GM18498 (cell line): ENCODE data around the gene HMCN1.
"Not testable (repeated sequence)": the region's sequence is repeated elsewhere in the genome, so short reads cannot be mapped to it uniquely, and the experiment has no call there.

Experiments
- ATAC-seq: cut with Tn5 transposase; IDR thresholded peaks from one replicate; pipeline ENCODE4 v1.9.1; 2021; ENCODE audit warnings: mild to moderate bottlenecking, moderate library complexity; ENCODE audit not compliant: unreplicated experiment

The HMCN1 gene

GRCh38 chr1:185846672-185847444 is 112.7 kb downstream of the HMCN1 start:
- ATAC-seq: no peak

- no peak for ATAC-seq
Measured at GRCh38 chr1:185849014-185849413, 114.8 kb downstream of the HMCN1 start.

DNA sequence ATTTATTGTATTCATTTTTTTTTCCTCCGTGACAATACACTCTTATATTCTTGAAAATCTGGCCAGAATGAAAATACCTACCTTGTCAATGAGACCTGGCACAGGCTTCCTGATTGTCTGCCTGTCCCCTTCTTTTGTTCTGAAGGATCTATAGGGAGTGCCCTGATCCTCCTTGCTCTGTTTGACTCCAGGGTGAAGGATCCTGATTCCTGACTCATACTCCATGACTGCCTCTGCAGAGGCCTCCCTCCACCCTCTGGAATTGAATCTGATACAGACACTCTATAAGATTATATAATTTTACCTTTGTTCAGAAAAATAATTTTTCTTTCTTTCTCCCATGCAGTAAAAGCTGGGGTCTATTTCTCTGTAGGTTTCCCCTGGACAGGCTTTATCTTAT is 116.2 kb downstream of the HMCN1 start:
- no peak for ATAC-seq

- ATAC-seq: no peak
Measured at GRCh38 chr1:185853739-185854138, 119.5 kb downstream of the HMCN1 start.

DNA sequence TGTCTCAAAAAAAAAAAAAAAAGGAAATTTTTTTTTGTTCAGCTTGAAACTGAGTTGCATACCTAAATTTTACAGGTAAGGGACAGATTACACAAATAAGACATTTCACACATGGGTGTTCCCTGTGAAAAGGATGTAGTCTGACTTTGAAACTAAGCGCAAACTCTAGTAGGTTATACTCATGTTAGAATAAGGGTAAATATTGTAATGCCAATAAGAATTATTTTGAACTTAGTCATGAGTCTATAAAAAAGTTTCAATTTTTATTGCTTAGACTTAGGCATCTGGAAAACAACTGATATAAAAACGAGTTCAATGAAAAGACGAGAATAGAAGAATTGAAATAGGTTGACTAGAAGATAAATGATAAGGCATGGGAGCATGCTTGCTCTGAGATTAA is 122.3 kb downstream of the HMCN1 start:
- no peak for ATAC-seq

- no peak for ATAC-seq
Measured at GRCh38 chr1:185857442-185857841, 123.3 kb downstream of the HMCN1 start.

DNA sequence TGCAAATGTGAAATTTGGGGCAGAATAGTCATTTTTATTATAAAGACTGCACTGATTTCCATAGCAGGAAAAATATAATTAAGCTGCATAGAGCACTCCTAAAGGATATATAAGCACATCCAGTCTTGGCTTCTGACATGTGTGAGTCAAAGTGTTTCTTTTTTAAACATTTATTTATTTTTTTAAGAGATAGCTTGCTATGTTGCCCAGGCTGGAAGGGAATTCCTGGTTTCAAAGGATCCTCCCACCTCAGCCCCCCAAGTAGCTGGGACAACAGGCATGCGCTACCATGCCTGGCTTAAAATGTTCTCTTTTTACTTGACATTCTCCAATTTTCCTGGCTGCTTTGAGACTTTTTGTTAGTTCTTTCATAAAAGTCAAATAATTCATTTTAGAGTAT is 126.1 kb downstream of the HMCN1 start:
- ATAC-seq: no peak

DNA sequence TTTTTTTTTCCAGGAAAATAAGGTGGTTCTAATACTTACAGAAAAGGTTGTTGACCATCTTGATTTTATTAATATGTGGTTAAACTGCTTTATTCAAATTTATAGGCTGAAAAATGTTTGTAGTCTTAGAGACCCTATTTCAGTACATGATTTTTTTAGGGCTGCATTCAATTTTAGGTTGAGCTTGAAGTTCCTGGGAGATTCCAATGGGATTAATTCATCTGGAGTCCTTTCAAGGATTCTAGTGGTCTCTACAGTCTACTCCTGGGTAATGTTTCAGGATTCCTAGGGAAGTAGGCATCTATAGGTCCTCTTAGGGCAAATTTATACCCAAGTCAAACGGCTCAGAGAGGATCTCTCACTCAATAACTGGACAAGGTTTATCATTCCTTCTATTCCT is 126.7 kb downstream of the HMCN1 start:
- ATAC-seq: no peak

- ATAC-seq: no peak
Measured at GRCh38 chr1:185861630-185862029, 127.4 kb downstream of the HMCN1 start.

DNA sequence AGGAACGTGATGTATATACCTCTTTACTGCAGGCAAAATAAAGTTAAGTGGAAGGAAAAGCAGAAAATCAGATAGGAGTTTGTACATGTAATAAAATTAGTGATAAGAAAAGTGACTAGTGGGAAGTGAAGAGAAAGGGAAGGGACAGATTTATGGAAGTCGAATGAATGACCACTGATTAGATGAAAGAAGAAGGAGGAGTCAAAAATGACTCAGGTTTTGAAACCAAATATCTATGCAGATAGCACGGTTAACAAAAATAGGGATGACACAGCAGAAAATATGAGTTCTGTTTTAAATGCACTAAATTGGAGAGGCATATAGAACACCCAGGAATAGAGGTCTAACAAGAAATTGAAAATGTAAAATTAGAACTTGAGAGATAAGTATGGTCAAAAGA is 128.0 kb downstream of the HMCN1 start:
- ATAC-seq: no peak

- no peak for ATAC-seq
Measured at GRCh38 chr1:185864331-185864730, 130.1 kb downstream of the HMCN1 start.

- ATAC-seq: no peak
Measured at GRCh38 chr1:185864889-185865517, 130.8 kb downstream of the HMCN1 start.

DNA sequence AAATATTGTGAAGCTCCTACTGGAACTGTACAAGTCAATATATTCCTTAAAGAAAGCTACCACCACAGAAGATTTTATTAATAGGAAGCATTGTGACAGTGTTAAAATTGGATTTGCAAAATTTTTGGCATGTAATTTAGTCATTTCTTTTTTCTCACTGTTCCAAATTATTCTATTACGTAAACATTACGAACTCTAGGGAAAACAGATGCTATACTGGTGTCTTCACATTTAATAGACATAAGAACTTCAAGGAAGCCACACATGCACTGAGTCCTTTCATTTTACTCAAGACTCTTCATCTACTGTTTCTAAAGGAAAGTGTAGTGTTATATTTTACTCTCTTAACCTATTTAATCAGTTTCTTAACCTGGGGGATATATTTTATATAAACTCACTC is 135.4 kb downstream of the HMCN1 start:
- no peak for ATAC-seq

- ATAC-seq: no peak
Measured at GRCh38 chr1:185871627-185872150, 137.5 kb downstream of the HMCN1 start.

DNA sequence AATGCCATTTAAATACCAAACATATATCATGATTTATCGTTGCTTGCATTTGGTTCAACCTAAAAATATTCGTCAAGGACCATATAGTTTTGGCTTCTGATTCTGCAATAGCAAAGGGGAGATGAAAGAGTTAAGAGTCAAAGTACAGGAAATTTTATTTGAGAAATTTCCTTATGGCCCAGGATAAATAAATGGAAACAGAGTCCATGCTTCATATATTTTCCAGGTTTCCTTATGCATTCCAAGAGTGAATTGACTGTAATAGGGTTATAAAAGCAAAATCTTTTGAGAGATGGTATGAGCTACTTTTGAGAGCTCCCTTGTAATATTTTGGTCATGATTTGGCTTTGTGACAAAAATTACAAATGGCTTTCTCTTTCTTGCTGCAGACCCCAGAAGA is 140.1 kb downstream of the HMCN1 start:
- no peak for ATAC-seq

DNA sequence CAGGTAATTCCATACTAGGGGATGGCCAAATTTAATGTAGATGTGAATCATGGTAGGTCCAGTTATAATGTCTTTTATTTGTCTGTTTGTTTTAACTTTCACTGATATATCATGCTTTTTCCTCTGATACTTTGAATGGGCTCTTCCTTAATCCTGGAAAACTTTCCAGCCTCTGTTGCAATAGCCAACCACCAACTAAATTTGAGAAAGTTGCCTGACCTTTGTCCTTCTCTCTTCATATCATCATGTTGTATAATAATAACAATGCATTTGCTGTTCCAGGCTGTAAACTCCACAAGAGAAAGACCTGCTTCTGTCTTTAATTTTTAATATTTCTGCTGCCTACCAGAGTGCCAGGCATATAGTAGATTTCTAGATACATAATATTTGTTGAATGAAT is 146.1 kb downstream of the HMCN1 start:
- no peak for ATAC-seq

- ATAC-seq: no peak
Measured at GRCh38 chr1:185880779-185881333, 146.7 kb downstream of the HMCN1 start.

DNA sequence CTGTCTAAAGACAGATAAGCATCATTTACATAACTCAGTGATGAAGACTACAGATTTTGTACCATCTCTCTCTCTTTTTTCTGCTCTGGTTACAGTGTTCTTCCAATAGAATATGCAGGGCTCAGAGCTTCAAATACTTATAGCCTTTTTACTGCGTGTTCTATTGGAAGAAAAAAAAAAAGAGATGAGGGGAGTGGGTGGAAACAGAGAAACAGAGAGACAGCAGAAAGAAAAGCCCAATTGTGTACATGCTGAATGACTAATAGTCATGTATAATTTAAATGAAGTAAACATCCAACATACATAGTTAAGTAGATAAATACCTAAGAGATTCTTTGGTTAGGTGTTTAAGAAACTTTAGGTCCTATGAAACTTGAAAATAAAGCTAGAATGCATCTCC is 151.9 kb downstream of the HMCN1 start:
- ATAC-seq: no peak

GRCh38 chr1:185886671-185887070 is 152.5 kb downstream of the HMCN1 start:
- no peak for ATAC-seq

DNA sequence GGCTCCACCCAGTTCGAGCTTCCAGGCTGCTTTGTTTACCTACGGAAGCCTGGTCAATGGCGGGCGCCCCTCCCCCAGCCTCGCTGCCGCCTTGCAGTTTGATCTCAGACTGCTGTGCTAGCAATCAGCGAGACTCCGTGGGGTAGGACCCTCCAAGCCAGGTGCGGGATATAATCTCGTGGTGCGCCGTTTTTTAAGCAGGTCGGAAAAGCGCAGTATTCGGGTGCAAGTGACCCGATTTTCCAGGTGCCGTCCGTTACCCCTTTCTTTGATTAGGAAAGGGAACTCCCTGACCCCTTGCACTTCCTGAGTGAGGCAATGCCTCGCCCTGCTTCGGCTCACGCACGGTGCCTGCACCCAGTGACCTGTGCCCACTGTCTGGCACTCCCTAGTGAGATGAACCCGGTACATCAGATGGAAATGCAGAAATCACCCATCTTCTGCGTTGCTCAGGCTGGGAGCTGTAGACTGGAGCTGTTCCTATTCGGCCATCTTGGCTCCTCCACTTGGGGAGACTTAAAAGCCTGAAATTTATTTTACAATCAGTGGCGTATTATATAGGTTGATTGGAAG is 158.7 kb downstream of the HMCN1 start:
- ATAC-seq: not testable (repeated sequence)

DNA sequence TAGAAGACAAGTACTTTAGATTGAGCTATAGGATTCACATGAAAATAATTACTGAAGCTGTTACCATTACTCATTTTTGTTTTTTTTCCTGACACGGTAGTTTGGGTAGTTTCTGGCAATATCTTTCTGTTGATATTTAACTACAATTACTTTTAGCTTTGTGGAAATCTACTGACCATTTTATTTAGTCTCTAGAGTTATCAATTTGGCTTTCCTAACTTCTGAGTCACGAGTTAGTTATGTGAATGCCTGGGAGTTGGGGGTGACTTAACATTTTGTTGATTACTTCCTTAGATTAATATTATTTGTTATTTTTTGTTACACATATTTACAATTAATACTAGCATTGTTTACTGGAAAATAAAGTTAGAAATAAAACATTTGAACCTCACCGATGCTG is 160.6 kb downstream of the HMCN1 start:
- no peak for ATAC-seq
